Peyer's patch (tissue), 4 donors: ENCODE results near the gene ARRB2. TPM values are rescaled to one million over a fixed set of nuclear protein-coding genes. Genes with fewer than 3 reads are reported as not detected.
"Not testable (repeated sequence)": the region's sequence is repeated elsewhere in the genome, so short reads cannot be mapped to it uniquely, and the experiment has no call there.

Experiments used
- DNase-seq, 3 donors: peaks; one replicate each; pipeline ENCODE4 v3.0.0-alpha.2; 2017 to 2019
- H3K27ac ChIP-seq, 4 donors: fragments of 200-600 bp; sonication (generic); one replicate each; pipeline ENCODE4 v1.5.1; 2016 to 2019
- H3K27me3 ChIP-seq, 2 donors: fragments of 200-600 bp; sonication (generic); one replicate each; pipeline ENCODE4 v1.5.1; 2019
- H3K36me3 ChIP-seq, 3 donors: fragments of 200-600 bp; sonication (generic); one replicate each; pipeline ENCODE4 v1.5.1; 2016 to 2019
- H3K4me1 ChIP-seq, 4 donors: fragments of 200-600 bp; sonication (generic); one replicate each; pipeline ENCODE4 v1.5.1; 2016 to 2019
- H3K4me3 ChIP-seq, 4 donors: fragments of 200-600 bp; sonication (generic); 1 replicate in 3 of 4; 2 replicates in 1 of 4; pipeline ENCODE4 v1.5.1; 2016 to 2019; ENCODE audit warnings: mild to moderate bottlenecking in 1 of 4
- H3K9me3 ChIP-seq, 4 donors: fragments of 200-600 bp; sonication (generic); one replicate each; pipeline ENCODE4 v1.5.1; 2016 to 2019; ENCODE audit warnings: mild to moderate bottlenecking in 1 of 4
- CTCF ChIP-seq, 6 experiments: fragments of 450-650 bp in 4 of 6; fragments of 200-600 bp in 2 of 6; sonication (generic) in 1 of 6; IDR thresholded peaks; one replicate each; pipeline ENCODE4 v1.5.1; 2017 to 2019; ENCODE audit warnings: antibody characterized with exemption in 6 of 6, mild to moderate bottlenecking in 3 of 6, moderate library complexity in 1 of 6
- POLR2A ChIP-seq, 2 donors: fragments of 450-650 bp; IDR thresholded peaks; one replicate each; pipeline ENCODE4 v1.5.1; 2017; ENCODE audit warnings: antibody characterized with exemption in 2 of 2, mild to moderate bottlenecking in 2 of 2, moderate library complexity in 2 of 2
- total RNA-seq, 4 donors: library from RNA; depleted of rRNA; stranded (reverse); fragments of >200 nt; gene quantifications; one replicate each; pipeline ENCODE4 v1.1.0, GENCODE V29; 2016

The ARRB2 gene
- total RNA-seq, 4 donors from 2014 or later, result 59.2 to 163 (median 73.8) TPM

- no peak for DNase-seq
- Histone ChIP-seq H3K36me3 (no peaks in the 10 kb centered on the region), H3K4me3 (no peak overlapping the region), H3K4me1 (peaks cover 0 to 23% (median 6%) of the 10 kb centered on the region in 4 donors), H3K27me3 (no peaks in the 10 kb centered on the region), H3K27ac (no peak overlapping the region), H3K9me3 (no peaks in the 10 kb centered on the region)
- TF ChIP-seq POLR2A (IDR thresholded peaks at IDR 0.05) (no peak), CTCF (IDR thresholded peaks at IDR 0.05) (no peak)
These were observed 9.3 kb upstream of the ARRB2 start for GRCh38 chr17:4701116-4701515.

- peaks cover 0 to 23% (median 6%) of the 10 kb centered on the region in 4 donors for H3K4me1 ChIP-seq
- peak overlapping the region; percentile 60 to 100 (median 95) for H3K4me3 ChIP-seq
- no peak for DNase-seq
- no peaks in the 10 kb centered on the region for H3K36me3 ChIP-seq
- H3K27me3 ChIP-seq, result no peaks in the 10 kb centered on the region
- no peaks in the 10 kb centered on the region for H3K9me3 ChIP-seq
- no peak for TF ChIP-seq CTCF (IDR thresholded peaks at IDR 0.05)
- no peak for TF ChIP-seq POLR2A (IDR thresholded peaks at IDR 0.05)
- H3K27ac ChIP-seq, result peak overlapping the region; percentile 68 to 92 (median 86)
These were observed 7.1 kb upstream of the ARRB2 start for GRCh38 chr17:4703330-4703691.

- Histone ChIP-seq H3K4me1 (peaks cover 0 to 27% (median 6%) of the 10 kb centered on the region in 4 donors), H3K4me3 (peak overlapping the region; percentile 60 to 100 (median 95)), H3K27ac (peak overlapping the region; percentile 68 to 92 (median 86))
- H3K36me3 ChIP-seq, H3K9me3 ChIP-seq, DNase-seq, H3K27me3 ChIP-seq: not testable (repeated sequence)
These were observed 5.9 kb upstream of the ARRB2 start for GRCh38 chr17:4704574-4704907.

- Histone ChIP-seq H3K27ac (no peak overlapping the region), H3K36me3 (no peaks in the 10 kb centered on the region), H3K4me1 (peaks cover 2 to 27% (median 6%) of the 10 kb centered on the region in 4 donors), H3K9me3 (no peaks in the 10 kb centered on the region), H3K4me3 (no peak overlapping the region), H3K27me3 (no peaks in the 10 kb centered on the region)
- DNase-seq, result no peak
- no peak for TF ChIP-seq CTCF (IDR thresholded peaks at IDR 0.05)
- no peak for TF ChIP-seq POLR2A (IDR thresholded peaks at IDR 0.05)
These were observed 5.4 kb upstream of the ARRB2 start for GRCh38 chr17:4704991-4705390.

GRCh38 chr17:4706121-4706520 lies 4.3 kb upstream of the ARRB2 start:
- peaks cover 2 to 30% (median 6%) of the 10 kb centered on the region in 4 donors for H3K4me1 ChIP-seq
- H3K36me3 ChIP-seq, result no peaks in the 10 kb centered on the region
- no peaks in the 10 kb centered on the region for H3K27me3 ChIP-seq
- no peak overlapping the region for H3K27ac ChIP-seq
- H3K9me3 ChIP-seq, result no peaks in the 10 kb centered on the region
- no peak for DNase-seq
- TF ChIP-seq POLR2A (IDR thresholded peaks at IDR 0.05) (no peak), CTCF (IDR thresholded peaks at IDR 0.05) (no peak)
- H3K4me3 ChIP-seq, result no peak overlapping the region

- H3K4me3 ChIP-seq, result no peak overlapping the region
- no peaks in the 10 kb centered on the region for H3K36me3 ChIP-seq
- DNase-seq, result no peak
- peaks cover 5 to 31% (median 8%) of the 10 kb centered on the region in 4 donors for H3K4me1 ChIP-seq
- H3K27me3 ChIP-seq, result no peaks in the 10 kb centered on the region
- no peak for TF ChIP-seq POLR2A (IDR thresholded peaks at IDR 0.05)
- H3K9me3 ChIP-seq, result no peaks in the 10 kb centered on the region
- no peak overlapping the region for H3K27ac ChIP-seq
These were observed 2.0 kb upstream of the ARRB2 start for GRCh38 chr17:4708436-4708835.
